Body of pancreas (tissue), 4 donors: ENCODE measurements around the gene GALNT9. TPM values are rescaled to one million over a fixed set of nuclear protein-coding genes. Genes with fewer than 3 reads are reported as not detected.
A peak's percentile ranks its signal among the peaks of the same experiment; 100 is the strongest.

Source experiments
- ATAC-seq: fragments of 150-250 bp; one replicate; pipeline ENCODE4 v1.9.1; 2016
- DNase-seq, 4 donors: peaks; one replicate each; pipeline ENCODE4 v3.0.0-alpha.2; 2019
- H3K27ac ChIP-seq, 4 donors: fragments of 200-600 bp; sonication (generic); 1 replicate in 3 of 4; 2 replicates in 1 of 4; pipeline versions ENCODE4 v1.5.1 to v1.6.1; 2016 to 2019; ENCODE audit warnings: mild to moderate bottlenecking in 1 of 4, mixed read lengths in 1 of 4, moderate library complexity in 1 of 4
- H3K27me3 ChIP-seq, 2 donors: fragments of 200-600 bp; sonication (generic); one replicate each; pipeline ENCODE4 v1.6.0; 2016; ENCODE audit warnings: mild to moderate bottlenecking in 1 of 2
- H3K36me3 ChIP-seq, 2 donors: fragments of 200-600 bp; sonication (generic); replicated peaks in 1 of 2; 2 replicates each; pipeline ENCODE4 v1.5.1; 2016; ENCODE audit warnings: low read depth in 2 of 2; ENCODE audit not compliant: insufficient read depth in 1 of 2
- H3K4me1 ChIP-seq: fragments of 200-600 bp; sonication (generic); one replicate; pipeline ENCODE4 v1.6.0; 2016
- H3K4me3 ChIP-seq, 2 donors: fragments of 200-600 bp; sonication (generic); 1 replicate in 1 of 2; 2 replicates in 1 of 2; pipeline ENCODE4 v1.5.1; 2016 to 2019
- H3K9me3 ChIP-seq, 3 donors: fragments of 200-600 bp; sonication (generic); 1 replicate in 2 of 3; 2 replicates in 1 of 3; pipeline ENCODE4 v1.5.1; 2016
- CTCF ChIP-seq, 7 experiments: fragments of 450-650 bp in 4 of 7; fragments of 200-600 bp in 3 of 7; sonication (generic) in 3 of 7; IDR thresholded peaks; one replicate each; pipeline ENCODE4 v1.5.1; 2016 to 2019; ENCODE audit warnings: antibody characterized with exemption in 7 of 7
- POLR2A ChIP-seq, 3 donors: fragments of 450-650 bp; IDR thresholded peaks; one replicate each; pipeline ENCODE4 v1.6.1; 2016; ENCODE audit warnings: antibody characterized with exemption in 3 of 3, mild to moderate bottlenecking in 2 of 3
- WGBS, 2 donors: methylation state at CpG; one replicate each; pipeline ENCODE4 v1.1.5; 2017; 5-methylcytosine and 5-hydroxymethylcytosine counted together
- intact Hi-C: fragments of 100-400 bp; cut with DNase I; formaldehyde crosslinking; loops from one replicate; pipeline ENCODE4 v1.15.1; 2023
- total RNA-seq, 2 donors: library from RNA; depleted of rRNA; stranded (reverse); fragments of >200 nt; gene quantifications; one replicate each; pipeline ENCODE4 v1.1.0, GENCODE V29; 2016

GALNT9 gene
- total RNA-seq, 2 donors from 2014 or later: not detected

GRCh38 chr12:132162508-132163031 lies 166.8 kb downstream of the GALNT9 start:
- peak; percentile 27 for ATAC-seq
- H3K36me3 ChIP-seq: no peaks in the 10 kb centered on the region
- DNase-seq: no peak
- WGBS, 2 donors: 27 to 49% methylated on average over 3 to 17 of the region's 17 CpGs
- TF ChIP-seq POLR2A (IDR thresholded peaks at IDR 0.05) (no peak), CTCF (IDR thresholded peaks at IDR 0.05) (no peak)
- no peak overlapping the region for H3K27ac ChIP-seq
- H3K4me3 ChIP-seq: no peak overlapping the region
- intact Hi-C loops: no loop called here
- H3K4me1 ChIP-seq: no peaks in the 10 kb centered on the region
- H3K9me3 ChIP-seq: no peaks in the 10 kb centered on the region
- no peaks in the 10 kb centered on the region for H3K27me3 ChIP-seq

GRCh38 chr12:132161796-132162507 lies 167.4 kb downstream of the GALNT9 start:
- Histone ChIP-seq H3K9me3 (no peaks in the 10 kb centered on the region), H3K27me3 (no peaks in the 10 kb centered on the region), H3K4me3 (no peak overlapping the region), H3K36me3 (peaks cover 0 to under 1% of the 10 kb centered on the region in 2 donors), H3K4me1 (no peaks in the 10 kb centered on the region), H3K27ac (no peak overlapping the region)
- intact Hi-C loops: no loop called here
- WGBS, 2 donors: 48 to 49% methylated on average over 17 of the region's 17 CpGs
- no peak for ATAC-seq
- TF ChIP-seq CTCF (IDR thresholded peaks at IDR 0.05) (no peak), POLR2A (IDR thresholded peaks at IDR 0.05) (no peak)
- DNase-seq: no peak

GRCh38 chr12:132161036-132161781 lies 168.2 kb downstream of the GALNT9 start:
- H3K27me3 ChIP-seq: no peaks in the 10 kb centered on the region
- H3K4me3 ChIP-seq: no peak overlapping the region
- no peaks in the 10 kb centered on the region for H3K4me1 ChIP-seq
- TF ChIP-seq POLR2A (IDR thresholded peaks at IDR 0.05) (no peak), CTCF (IDR thresholded peaks at IDR 0.05) (no peak)
- H3K36me3 ChIP-seq: peaks cover 0 to 3% of the 10 kb centered on the region in 2 donors
- H3K9me3 ChIP-seq: no peaks in the 10 kb centered on the region
- no peak for ATAC-seq
- DNase-seq: no peak
- H3K27ac ChIP-seq: no peak overlapping the region
- 57 to 58% methylated on average over 8 to 13 of the region's 14 CpGs for WGBS, 2 donors
- intact Hi-C loops: no loop called here

- intact Hi-C loops: no loop called here
- 80 to 91% methylated on average over 1 to 15 of the region's 15 CpGs for WGBS, 2 donors
Measured at GRCh38 chr12:132160601-132161035, 168.8 kb downstream of the GALNT9 start.

More at GRCh38 chr12:132160601-132161035, 168.8 kb downstream of the GALNT9 start:
- H3K27me3 ChIP-seq: no peaks in the 10 kb centered on the region
- ATAC-seq (no peak), DNase-seq (no peak)
- TF ChIP-seq CTCF (IDR thresholded peaks at IDR 0.05): no peak
- no peak for TF ChIP-seq POLR2A (IDR thresholded peaks at IDR 0.05)
- peaks cover 0 to 3% of the 10 kb centered on the region in 2 donors for H3K36me3 ChIP-seq
- H3K4me1 ChIP-seq: no peaks in the 10 kb centered on the region
- H3K4me3 ChIP-seq: no peak overlapping the region
- H3K9me3 ChIP-seq: no peaks in the 10 kb centered on the region
- no peak overlapping the region for H3K27ac ChIP-seq
